HepG2 (cell line): ENCODE data around the gene TECPR1. TPM values are rescaled to one million over a fixed set of nuclear protein-coding genes. Genes with fewer than 3 reads are reported as not detected.

ENCODE experiments used
- ATAC-seq: fragments of 200-7000 bp; cut with Tn5 transposase; 3 replicates; pipeline ENCODE4 v1.9.1; 2020; ENCODE audit warnings: mild to moderate bottlenecking, moderate library complexity
- BruUV-seq: library from RNA; stranded (reverse); fragments of 400-500 nt; replicated peaks from 2 replicates; lab custom pipeline; 2021; lab: Mats Ljungman, UMichigan
- CTCF ChIA-PET: fragments of 300-600 bp; formaldehyde crosslinking; extraction: SDS; loops from one replicate; lab custom pipeline; 2021; ENCODE audit warnings: low total read pairs, inconsistent platforms, low intra/inter-chr PET ratio; lab: Yijun Ruan, JAX
- POLR2A ChIA-PET: fragments of 350-600 bp; sonication (Branson Sonifier 250); formaldehyde crosslinking; loops from one replicate; lab custom pipeline; 2020; ENCODE audit warnings: antibody characterized with exemption, inconsistent platforms; lab: Yijun Ruan, JAX
- DNase-seq: peaks from one replicate; pipeline ENCODE4 v3.0.0-alpha.2; 2015; ENCODE audit warnings: low spot score
- FAIRE-seq: peaks from 3 replicates; lab custom pipeline; 2011; peaks lifted over from hg19 to GRCh38; lab: Jason Lieb, UNC
- H2AFZ ChIP-seq: one replicate; pipeline ENCODE4 v1.6.1; 2011; ENCODE audit warnings: low read length, inconsistent platforms
- H3K27ac ChIP-seq: fragments of 300-600 bp; 3 replicates; pipeline ENCODE4 v1.8.0; 2011; ENCODE audit warnings: mixed run types, mild to moderate bottlenecking, mixed read lengths, low read length, inconsistent platforms; ENCODE audit not compliant: insufficient read depth; ENCODE audit errors: extremely low read length
- H3K27me3 ChIP-seq, 2 experiments: fragments of 200-600 bp in 1 of 2; 2 replicates in 1 of 2; 3 replicates in 1 of 2; pipeline versions ENCODE4 v1.6.0 to v1.8.0; 2011; ENCODE audit warnings: low read length in 2 of 2, mild to moderate bottlenecking in 2 of 2, moderate library complexity in 2 of 2, inconsistent platforms in 1 of 2; ENCODE audit not compliant: insufficient read depth in 2 of 2, control insufficient read depth in 1 of 2
- H3K36me3 ChIP-seq, 2 experiments: fragments of 200-600 bp in 1 of 2; replicated peaks in 1 of 2; 2 replicates in 1 of 2; 3 replicates in 1 of 2; pipeline versions ENCODE4 v1.5.1 to v1.8.0; 2011; ENCODE audit warnings: low read length in 2 of 2, inconsistent platforms in 1 of 2; ENCODE audit not compliant: insufficient read depth in 2 of 2, control insufficient read depth in 1 of 2
- H3K4me1 ChIP-seq: 2 replicates; pipeline ENCODE4 v1.5.1; 2012; ENCODE audit warnings: low read length, inconsistent platforms; ENCODE audit not compliant: insufficient read depth
- H3K4me2 ChIP-seq: 2 replicates; pipeline ENCODE4 v1.6.0; 2011; ENCODE audit warnings: low read depth, low read length, inconsistent platforms
- H3K4me3 ChIP-seq, 3 experiments: fragments of 200-600 bp in 1 of 3; sonication (generic), shearing (Covaris generic) in 1 of 3; replicated peaks in 1 of 3; 2 replicates each; pipeline ENCODE4 v1.5.1; 2011 to 2016; ENCODE audit warnings: low read length in 3 of 3, inconsistent platforms in 2 of 3, low read depth in 2 of 3, mild to moderate bottlenecking in 2 of 3, control low read depth in 1 of 3, mixed read lengths in 1 of 3; ENCODE audit not compliant: insufficient read depth in 1 of 3
- H3K79me2 ChIP-seq: one replicate; pipeline ENCODE4 v1.6.1; 2011; ENCODE audit warnings: low read length, inconsistent platforms; ENCODE audit not compliant: insufficient read depth
- H3K9ac ChIP-seq: 2 replicates; pipeline ENCODE4 v1.6.0; 2011; ENCODE audit warnings: mild to moderate bottlenecking, low read depth, low read length, inconsistent platforms; ENCODE audit not compliant: insufficient read depth
- H3K9me3 ChIP-seq: 2 replicates; pipeline ENCODE4 v1.5.1; 2012; ENCODE audit warnings: mild to moderate bottlenecking, low read length
- H4K20me1 ChIP-seq: 2 replicates; pipeline ENCODE4 v1.6.0; 2011; ENCODE audit warnings: inconsistent platforms, mild to moderate bottlenecking, low read length, moderate library complexity; ENCODE audit not compliant: insufficient read depth
- AGO1 ChIP-seq: fragments of 200-400 bp; formaldehyde crosslinking; IDR thresholded peaks from 2 replicates; pipeline ENCODE4 v1.6.1; 2017; ENCODE audit warnings: mild to moderate bottlenecking, low read depth, low read length, moderate library complexity; ENCODE audit not compliant: poor library complexity, severe bottlenecking
- CBX2 ChIP-seq, 2 experiments: fragments of 200-600 bp in 1 of 2; sonication (generic); formaldehyde crosslinking in 1 of 2; IDR thresholded peaks; 2 replicates each; pipeline versions ENCODE4 v1.7.0 to v1.8.1; 2018 to 2022; ENCODE audit warnings: low read depth in 2 of 2, low read length in 1 of 2, mild to moderate bottlenecking in 1 of 2, missing genetic modification reagents in 1 of 2
- ELF3 ChIP-seq: IDR thresholded peaks from 2 replicates; pipeline ENCODE4 v1.6.1; 2016; ENCODE audit warnings: missing genetic modification reagents, missing compliant biosample characterization
- FOSL2 ChIP-seq: sonication (generic); formaldehyde crosslinking; IDR thresholded peaks from 2 replicates; pipeline ENCODE4 v1.4.0; 2020; ENCODE audit warnings: missing genetic modification reagents
- GABPA ChIP-seq, 2 experiments: IDR thresholded peaks; 2 replicates each; pipeline ENCODE4 v1.6.1; 2011 to 2016; ENCODE audit warnings: low read depth in 2 of 2, low read length in 1 of 2, missing biosample characterization in 1 of 2, missing genetic modification characterization in 1 of 2
- GLMP ChIP-seq: sonication (generic); formaldehyde crosslinking; IDR thresholded peaks from 2 replicates; pipeline ENCODE4 v1.9.0; 2021; ENCODE audit warnings: missing genetic modification reagents, mild to moderate bottlenecking, borderline replicate concordance
- GZF1 ChIP-seq: sonication (generic); formaldehyde crosslinking; IDR thresholded peaks from 2 replicates; pipeline ENCODE4 v1.5.1; 2020; ENCODE audit warnings: mild to moderate bottlenecking, missing genetic modification reagents
- HHEX ChIP-seq: IDR thresholded peaks from 2 replicates; pipeline ENCODE4 v1.6.1; 2016; ENCODE audit warnings: control low read depth
- MEIS2 ChIP-seq: sonication (generic); formaldehyde crosslinking; IDR thresholded peaks from 2 replicates; pipeline ENCODE4 v1.9.0; 2021; ENCODE audit warnings: mild to moderate bottlenecking, missing genetic modification reagents
- NBN ChIP-seq: fragments of 450-650 bp; conservative IDR thresholded peaks from 2 replicates; pipeline ENCODE4 v1.6.1; 2017
- PRMT3 ChIP-seq: sonication (generic); formaldehyde crosslinking; IDR thresholded peaks from 2 replicates; pipeline ENCODE4 v1.8.1; 2022; ENCODE audit warnings: low read depth, mild to moderate bottlenecking, moderate library complexity, missing genetic modification reagents, borderline replicate concordance
- SMC3 ChIP-seq: IDR thresholded peaks from 2 replicates; pipeline ENCODE4 v1.6.1; 2011; ENCODE audit warnings: low read length, improper control_type of control experiment
- ZNF558 ChIP-seq: sonication (generic); formaldehyde crosslinking; IDR thresholded peaks from 2 replicates; pipeline ENCODE4 v1.9.0; 2022; ENCODE audit warnings: mild to moderate bottlenecking, missing genetic modification reagents, borderline replicate concordance
- ZNF576 ChIP-seq: sonication (generic); formaldehyde crosslinking; IDR thresholded peaks from 2 replicates; pipeline ENCODE4 v1.4.0; 2020; ENCODE audit warnings: mild to moderate bottlenecking, missing genetic modification reagents
- WGBS: methylation state at CpG from one replicate; pipeline ENCODE4 v1.1.6; 2017; ENCODE audit warnings: low lambda C conversion rate; 5-methylcytosine and 5-hydroxymethylcytosine counted together
- in situ Hi-C: cut with HindIII; loops from 2 replicates; pipeline ENCODE4 v1.10.0; 2017; ENCODE audit warnings: low pct_unique_long_range_greater_than_20kb; ENCODE audit not compliant: extremely low pct_ligation_motif_present
- intact Hi-C: fragments of 100-400 bp; cut with micrococcal nuclease; formaldehyde crosslinking; loops from one replicate; pipeline ENCODE4 v1.10.0; 2022; ENCODE audit not compliant: unreplicated experiment
- polyA plus RNA-seq, 8 experiments: library from polyadenylated mRNA; depleted of rRNA in 3 of 8; stranded (reverse) in 7 of 8; unstranded in 1 of 8; fragments of >200 nt; fragmentation: Illumina TruSeq in 4 of 8; extraction: Trizol in 4 of 8; gene quantifications; 2 replicates each; pipeline versions ENCODE4 v1.2.1 to v1.2.3, GENCODE V29; 2011 to 2016; ENCODE audit warnings: low read depth in 4 of 8, missing spikeins in 1 of 8, mixed read lengths in 1 of 8; ENCODE audit not compliant: insufficient read depth in 1 of 8
- total RNA-seq, 5 experiments: library from RNA; depleted of rRNA; stranded (reverse); fragments of >200 nt; fragmentation: Illumina TruSeq; extraction: Trizol; gene quantifications; 2 replicates each; pipeline ENCODE4 v1.2.3, GENCODE V29; 2016; ENCODE audit warnings: low read depth in 1 of 5

TECPR1 gene
- total and polyA plus RNA-seq, 2 of the 13 experiments (the other 11 are each of a cell fraction or from before 2014, with no cell fraction given): 2.3 to 6.3 TPM

- no peak for TF ChIP-seq ZNF576 (CRISPR knock-in tag)
- TF ChIP-seq GZF1 (CRISPR knock-in tag): 0 out of 2 replicates have a peak, but pooled peaks have one; percentile 6
- TF ChIP-seq ELF3: no peak
- no peak for TF ChIP-seq CBX2 (IDR thresholded peaks at IDR 0.05; ENCODE audit: low read depth, low read length)
- no peak for TF ChIP-seq CBX2 (CRISPR knock-in tag; IDR thresholded peaks at IDR 0.05; ENCODE audit: low read depth)
- no peak for TF ChIP-seq ZNF558 (CRISPR knock-in tag)
- TF ChIP-seq HHEX: no peak
- TF ChIP-seq PRMT3 (CRISPR knock-in tag): no peak
- no peak for TF ChIP-seq FOSL2 (CRISPR knock-in tag)
- no peak for TF ChIP-seq GLMP (CRISPR knock-in tag)
- TF ChIP-seq MEIS2 (CRISPR knock-in tag): no peak
- TF ChIP-seq SMC3: no peak
- TF ChIP-seq NBN: no peak
These were observed 1.2 kb downstream of the TECPR1 start (continued) for GRCh38 chr7:98250789-98251188.

- intact Hi-C loops: no loop called here
- Histone ChIP-seq H3K79me2 (peaks cover 15% of the 10 kb centered on the region), H3K36me3 (no peaks in the 10 kb centered on the region), H3K4me2 (no peak overlapping the region), H3K27ac (no peak overlapping the region), H3K4me1 (peaks cover 19% of the 10 kb centered on the region), H3K9ac (no peak overlapping the region), H2AFZ (no peak overlapping the region), H3K4me3 (no peak overlapping the region), H3K9me3 (no peaks in the 10 kb centered on the region), H3K27me3 (no peaks in the 10 kb centered on the region; a peak in 1 of 5 replicates), H4K20me1 (no peaks in the 10 kb centered on the region)
- in situ Hi-C loops: no loop called here
- ATAC-seq (no peak), FAIRE-seq (no peak), DNase-seq (no peak)
- WGBS: 92% methylated on average over 6 of the region's 6 CpGs
- no TSS peak for BruUV-seq
- TF ChIP-seq AGO1 (no peak), GABPA (IDR thresholded peaks at IDR 0.05; ENCODE audit: low read depth, low read length) (no peak), GABPA (CRISPR knock-in tag; IDR thresholded peaks at IDR 0.05; ENCODE audit: low read depth) (peak; percentile 65)
- CTCF ChIA-PET: no interaction called here
- POLR2A ChIA-PET: no interaction called here
These were observed 2.9 kb downstream of the TECPR1 start for GRCh38 chr7:98249106-98249505.
